ENCODE measurements around the gene BCORL1.

BCORL1 gene

GRCh38 chrX:130071611-130072344, 89.3 kb downstream of the BCORL1 start:
- no peak for FAIRE-seq

- FAIRE-seq, result no peak
Observed at GRCh38 chrX:130072345-130072740, 89.9 kb downstream of the BCORL1 start.

- FAIRE-seq, result no peak
Observed at GRCh38 chrX:130075777-130076176, 93.3 kb downstream of the BCORL1 start.

DNA sequence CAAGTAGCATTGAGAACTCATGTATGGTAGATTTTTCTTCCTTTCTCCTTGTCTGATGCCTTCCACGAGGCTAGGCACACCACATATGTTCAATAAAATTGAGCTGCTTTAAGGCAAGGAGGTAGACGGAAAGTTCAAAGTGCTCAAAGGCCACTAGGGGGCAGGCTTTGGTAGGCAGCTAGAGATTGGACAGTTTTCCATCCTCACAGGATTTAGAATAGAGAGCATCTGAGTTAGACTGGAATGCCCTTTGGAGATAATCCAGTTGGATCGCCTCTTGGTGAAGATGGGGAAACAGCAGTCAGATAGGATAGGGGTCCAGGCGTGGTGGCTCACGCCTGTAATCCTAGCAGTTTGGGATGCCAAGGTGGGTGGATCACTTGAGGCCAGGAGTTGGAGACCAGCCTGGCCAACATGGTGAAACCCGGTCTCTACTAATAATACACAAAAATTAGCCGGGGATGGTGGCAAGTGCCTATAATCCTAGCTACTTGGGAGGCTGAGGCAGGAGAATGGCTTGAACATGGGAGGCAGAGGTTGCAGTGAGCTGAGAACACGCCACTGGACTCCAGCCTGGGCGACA, 97.5 kb downstream of the BCORL1 start:
- FAIRE-seq, result no peak

DNA sequence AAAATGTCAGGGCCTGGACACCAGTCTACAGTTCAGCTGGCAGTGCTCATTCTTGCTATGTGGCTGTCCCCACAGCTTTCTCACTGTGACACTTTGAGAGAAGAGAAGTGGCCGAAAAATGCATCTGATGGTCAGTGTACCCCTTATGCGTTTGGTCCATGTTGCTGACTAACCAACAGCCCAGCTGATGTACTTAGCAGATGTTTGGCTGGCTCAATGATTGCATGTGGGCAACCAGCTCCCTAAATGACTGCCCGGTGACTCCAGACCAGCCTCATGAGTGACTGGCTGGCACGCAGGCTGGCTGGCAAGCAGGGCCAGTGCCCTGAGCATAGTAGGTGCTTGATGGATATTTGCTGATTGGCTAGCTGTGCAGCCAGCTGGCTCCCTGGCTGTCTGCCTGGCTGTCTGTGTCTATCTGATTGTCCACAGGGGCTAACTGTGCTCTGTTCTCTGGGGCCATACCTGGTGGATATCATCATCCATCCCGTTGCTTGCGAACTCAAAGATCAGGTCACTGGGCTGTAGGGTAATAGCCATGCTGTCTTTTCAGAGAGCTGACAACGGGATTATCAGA, 98.4 kb downstream of the BCORL1 start:
- no peak for FAIRE-seq

DNA sequence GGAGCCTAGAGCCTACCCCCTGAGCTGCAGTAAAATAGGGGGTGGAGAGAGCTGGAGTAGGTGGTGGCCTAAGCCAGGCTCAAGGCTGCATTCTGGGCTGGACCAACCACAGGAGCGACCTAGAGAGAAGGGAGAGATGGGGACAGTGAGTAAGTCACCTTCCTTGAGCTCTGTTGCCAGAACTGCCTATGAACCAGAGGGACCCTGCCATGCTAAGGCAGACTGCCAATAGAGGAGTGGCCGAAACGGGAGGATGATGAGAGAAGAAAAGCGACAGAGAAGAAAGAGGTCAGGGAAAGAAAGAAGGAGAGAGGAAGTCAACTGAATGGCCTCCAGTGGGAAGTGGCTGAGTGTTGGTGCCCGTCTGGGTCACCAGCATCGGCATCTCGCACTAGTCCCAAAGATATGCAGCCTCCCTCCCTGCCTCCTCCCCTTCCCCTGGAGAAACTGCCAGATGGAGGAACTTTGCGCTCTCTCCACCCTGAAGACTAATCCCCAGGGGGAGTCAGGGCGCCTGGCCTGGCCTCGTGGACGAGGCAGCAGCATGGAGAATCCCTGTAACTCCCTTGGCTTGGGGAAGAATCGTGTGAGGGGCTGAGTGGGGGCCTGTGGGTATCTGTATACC, 99.1 kb downstream of the BCORL1 start:
- no peak for FAIRE-seq

DNA sequence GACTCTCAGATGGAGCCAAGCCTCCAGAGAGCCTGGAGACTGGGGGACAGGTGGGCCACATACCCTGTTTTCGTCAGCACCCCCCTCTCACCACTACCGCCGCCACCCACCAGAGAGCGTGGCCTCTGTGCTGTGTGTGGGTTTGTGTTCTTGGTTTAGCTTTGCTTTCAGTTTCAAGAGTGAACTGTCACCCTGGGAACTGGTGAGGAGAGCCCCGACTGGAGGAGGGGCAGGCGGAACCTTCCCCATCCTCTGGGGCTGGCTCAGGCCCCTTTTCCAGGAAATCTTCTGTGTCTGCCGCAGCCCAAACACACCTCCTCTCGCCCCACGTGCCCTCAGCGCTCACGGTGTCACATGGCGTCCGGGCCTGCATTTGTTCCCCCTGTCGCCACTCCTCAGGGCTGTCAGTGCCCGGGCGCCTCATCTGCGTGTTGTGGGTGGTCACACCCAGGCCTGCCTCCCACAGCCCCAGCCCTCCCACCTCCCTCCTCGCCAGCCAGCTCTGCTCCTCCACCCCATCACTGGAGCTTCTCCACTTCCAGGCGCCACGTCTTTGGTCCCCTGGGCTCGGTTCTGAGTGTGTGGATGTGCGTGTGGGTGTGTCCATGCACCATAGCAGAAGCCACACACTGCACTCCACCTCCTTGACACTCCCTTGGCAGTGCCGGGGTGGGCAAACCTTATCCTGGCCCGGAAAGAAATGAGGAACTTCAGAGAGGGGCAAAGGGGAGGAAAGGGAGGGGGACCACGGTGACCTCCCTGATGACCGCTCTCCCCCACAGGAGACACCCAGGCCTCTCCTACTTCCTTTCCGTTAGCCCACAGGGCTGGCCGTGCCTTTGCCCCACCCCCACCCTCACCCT, 100.0 kb downstream of the BCORL1 start:
- FAIRE-seq, result no peak

DNA sequence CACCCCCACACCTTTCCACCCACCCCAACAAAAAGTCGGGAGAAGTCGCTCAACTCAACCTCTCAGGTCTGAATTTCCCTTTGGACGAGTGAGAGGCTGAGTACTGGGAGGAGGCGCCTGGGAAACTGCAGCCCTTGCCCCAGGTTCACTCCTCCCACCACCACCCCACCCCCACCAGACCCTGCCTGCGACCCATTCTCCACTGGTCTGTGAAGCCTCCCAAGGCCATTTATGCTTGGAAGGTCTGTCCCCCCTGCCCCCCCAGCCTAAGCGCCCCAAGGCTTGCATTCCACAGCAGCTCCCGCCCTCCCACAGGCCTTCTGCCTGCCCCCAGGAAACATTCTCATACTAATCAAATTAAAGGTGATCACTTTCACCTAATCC, 100.7 kb downstream of the BCORL1 start:
- no peak for FAIRE-seq

- no peak for FAIRE-seq
Observed at GRCh38 chrX:130083656-130084382, 101.4 kb downstream of the BCORL1 start.

- FAIRE-seq, result no peak
Observed at GRCh38 chrX:130084631-130085237, 102.3 kb downstream of the BCORL1 start.

- no peak for FAIRE-seq
Observed at GRCh38 chrX:130085551-130086446, 103.4 kb downstream of the BCORL1 start.

DNA sequence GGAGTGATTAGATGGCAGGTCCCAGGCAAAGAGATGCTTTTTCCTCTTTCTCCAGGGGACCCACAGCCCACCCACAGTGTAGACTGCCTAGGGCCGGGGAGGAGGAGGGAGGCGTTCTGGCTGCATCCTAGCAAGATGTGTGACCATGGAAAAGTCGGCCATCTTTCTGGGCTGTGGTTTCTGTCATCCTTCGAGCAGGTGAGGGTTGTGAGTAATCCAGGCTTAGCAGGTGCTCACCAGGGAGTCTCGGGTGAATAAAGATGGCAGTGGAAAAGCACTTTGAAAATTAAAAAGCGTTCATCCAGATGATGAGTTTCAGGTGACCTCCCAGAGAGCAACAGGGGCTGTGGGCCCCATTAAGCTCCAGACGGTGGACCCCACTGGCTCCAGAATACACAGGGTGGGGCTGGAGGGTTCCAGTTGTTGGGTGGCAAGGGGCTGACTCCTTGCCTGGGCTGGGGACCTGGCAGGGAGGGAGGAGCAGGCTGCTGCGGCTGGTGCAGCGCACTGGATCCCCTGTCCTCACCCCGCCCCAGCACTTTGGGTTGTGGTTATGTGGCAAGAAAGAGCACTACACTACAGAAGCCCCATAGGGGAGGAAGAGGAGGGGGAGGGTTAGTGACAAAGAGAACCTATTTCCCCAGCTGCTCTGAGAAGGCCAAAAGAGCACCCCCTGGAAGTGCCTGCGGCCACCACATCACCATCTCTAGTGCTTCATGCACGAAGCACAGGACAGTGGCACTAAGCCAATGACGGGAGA, 104.2 kb downstream of the BCORL1 start:
- FAIRE-seq, result no peak

- no peak for FAIRE-seq
Observed at GRCh38 chrX:130090364-130090763, 107.9 kb downstream of the BCORL1 start.

GRCh38 chrX:130091980-130092522, 109.6 kb downstream of the BCORL1 start:
- FAIRE-seq, result no peak

DNA sequence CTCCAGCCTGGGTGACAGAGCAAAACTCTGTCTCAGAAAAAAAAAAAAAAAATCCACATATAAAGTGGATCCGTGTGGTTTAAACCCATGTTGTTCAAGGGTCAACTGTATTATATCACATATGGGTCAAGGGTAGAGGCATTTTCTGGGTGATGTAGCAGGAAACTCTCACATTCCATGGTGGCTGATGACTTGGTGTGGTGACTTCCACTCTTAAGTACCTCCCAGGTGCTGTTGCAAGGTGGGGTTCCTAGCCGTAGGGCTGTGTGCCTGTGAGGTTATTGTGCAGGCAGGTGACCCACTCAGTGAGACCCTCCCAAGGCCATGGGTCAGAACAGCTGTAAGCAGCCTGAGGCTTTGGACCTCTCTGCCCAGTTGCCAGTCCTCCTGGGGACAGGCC, 110.8 kb downstream of the BCORL1 start:
- no peak for FAIRE-seq

- FAIRE-seq, result no peak
Observed at GRCh38 chrX:130094696-130095095, 112.3 kb downstream of the BCORL1 start.

DNA sequence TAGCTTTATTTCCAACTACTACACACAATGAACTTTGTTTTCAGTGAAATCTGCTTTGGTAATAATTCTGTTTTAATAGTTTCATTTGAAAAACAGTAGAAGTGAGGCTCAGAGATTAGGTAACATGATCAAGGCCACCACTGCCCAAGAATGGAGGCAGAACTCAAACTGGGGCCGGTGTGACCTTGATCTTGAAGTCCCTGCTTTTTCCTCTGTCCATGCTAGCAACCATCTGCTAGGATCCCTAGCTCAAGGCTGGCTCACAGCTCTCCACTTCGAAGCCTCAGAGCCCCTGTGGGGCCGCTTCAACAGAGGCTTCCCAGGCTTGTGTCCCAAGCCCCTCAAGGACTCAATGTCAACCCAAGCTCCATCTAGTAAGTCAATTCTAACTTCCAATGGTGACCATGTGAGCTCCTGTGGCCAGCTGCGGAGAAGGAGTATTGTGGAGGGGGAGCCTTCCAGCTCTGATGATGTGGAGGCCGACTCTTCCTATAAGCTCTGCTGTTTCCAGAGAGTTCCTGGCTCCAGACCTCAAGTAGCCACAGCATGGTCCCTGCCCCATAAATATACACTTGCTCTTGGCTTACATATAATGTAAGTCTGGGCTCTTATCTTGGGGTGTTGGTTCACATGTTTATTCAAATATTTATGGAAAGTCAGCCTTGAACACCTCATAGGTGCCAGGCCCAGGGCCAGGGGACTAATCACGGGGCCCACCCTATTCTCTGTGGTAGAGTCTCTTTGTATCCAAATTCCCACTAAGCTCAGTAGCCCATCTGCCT, 113.0 kb downstream of the BCORL1 start:
- no peak for FAIRE-seq

GRCh38 chrX:130097507-130098209, 115.2 kb downstream of the BCORL1 start:
- FAIRE-seq, result no peak
